Activated effector memory CD4-positive, alpha-beta T cell treated with Interleukin-2 at 50 U/mL for 16 hours (primary cell): ENCODE data around the gene GPR132.
"Not testable (repeated sequence)": the region's sequence is repeated elsewhere in the genome, so short reads cannot be mapped to it uniquely, and the experiment has no call there.

Source experiments
- DNase-seq: peaks from one replicate; pipeline ENCODE4 v3.0.0-alpha.2; 2020

Gene GPR132

GRCh38 chr14:105035616-105036015, 29.6 kb downstream of the GPR132 start:
- not testable (repeated sequence) for DNase-seq

GRCh38 chr14:105034315-105035039, 30.8 kb downstream of the GPR132 start:
- DNase-seq, result no peak

GRCh38 chr14:105033412-105033900, 31.8 kb downstream of the GPR132 start:
- DNase-seq, result not testable (repeated sequence)

DNA sequence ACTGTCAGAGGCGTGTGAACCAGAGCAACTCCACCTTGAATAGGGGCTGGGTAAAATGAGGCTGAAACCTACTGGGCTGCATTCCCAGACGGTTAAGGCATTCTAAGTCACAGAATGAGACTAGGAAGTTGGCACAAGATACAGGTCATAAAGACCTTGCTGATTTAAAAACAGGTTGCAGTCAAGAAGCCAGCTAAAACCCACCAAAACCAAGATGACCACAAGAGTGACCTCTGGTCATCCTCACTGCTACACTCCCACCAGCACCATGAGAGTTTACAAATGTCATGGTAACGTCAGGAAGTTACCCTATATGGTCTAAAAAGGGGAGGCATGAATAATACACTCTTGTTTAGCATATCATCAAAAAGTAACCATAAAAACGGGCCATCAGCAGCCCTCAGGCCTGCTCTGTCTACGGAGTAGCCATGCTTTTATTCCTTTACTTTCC, 32.8 kb downstream of the GPR132 start:
- DNase-seq, result not testable (repeated sequence)

- no peak for DNase-seq
These were observed 34.3 kb downstream of the GPR132 start for GRCh38 chr14:105030836-105031396.

DNA sequence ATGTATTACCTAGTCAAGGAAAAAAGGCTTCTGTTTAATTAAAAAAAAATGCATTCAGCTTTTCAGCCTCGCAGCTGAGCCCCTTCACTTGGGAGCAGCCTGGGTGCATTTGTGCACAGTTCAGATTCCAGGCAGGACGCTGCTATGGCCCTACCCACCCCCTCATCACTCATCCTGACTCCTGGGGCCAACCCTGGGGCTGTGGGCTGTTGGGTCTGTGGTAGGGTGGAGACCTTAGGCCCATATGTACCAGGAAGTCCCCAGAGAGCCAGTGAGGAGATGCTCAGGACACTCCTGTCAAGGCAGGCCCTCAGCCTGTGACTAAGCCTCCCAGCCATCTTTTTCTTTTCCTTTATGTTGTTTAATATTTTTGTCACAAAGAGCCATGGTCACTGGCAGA, 35.0 kb downstream of the GPR132 start:
- DNase-seq, result no peak

DNA sequence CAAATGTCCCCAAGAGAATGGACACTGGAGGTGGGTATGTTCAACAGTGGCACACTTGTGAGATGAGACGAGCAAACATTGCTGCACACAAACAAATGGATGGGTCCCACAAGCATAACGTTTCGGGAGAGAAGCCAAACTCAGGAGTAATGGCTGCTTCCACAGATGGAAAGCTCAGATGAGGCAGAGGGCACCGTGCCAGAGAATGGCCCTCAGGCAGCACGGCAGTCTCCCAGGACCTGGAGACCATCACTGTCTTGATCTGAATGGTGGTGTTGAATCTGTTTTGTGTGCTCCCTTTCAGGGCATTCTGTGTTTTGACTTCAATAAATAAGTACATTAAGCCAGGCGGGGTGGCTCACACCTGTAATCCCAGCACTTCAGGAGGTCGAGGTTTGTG, 35.8 kb downstream of the GPR132 start:
- DNase-seq, result no peak

GRCh38 chr14:105028251-105028927, 36.8 kb downstream of the GPR132 start:
- no peak for DNase-seq

GRCh38 chr14:105027718-105028117, 37.5 kb downstream of the GPR132 start:
- DNase-seq, result not testable (repeated sequence)

DNA sequence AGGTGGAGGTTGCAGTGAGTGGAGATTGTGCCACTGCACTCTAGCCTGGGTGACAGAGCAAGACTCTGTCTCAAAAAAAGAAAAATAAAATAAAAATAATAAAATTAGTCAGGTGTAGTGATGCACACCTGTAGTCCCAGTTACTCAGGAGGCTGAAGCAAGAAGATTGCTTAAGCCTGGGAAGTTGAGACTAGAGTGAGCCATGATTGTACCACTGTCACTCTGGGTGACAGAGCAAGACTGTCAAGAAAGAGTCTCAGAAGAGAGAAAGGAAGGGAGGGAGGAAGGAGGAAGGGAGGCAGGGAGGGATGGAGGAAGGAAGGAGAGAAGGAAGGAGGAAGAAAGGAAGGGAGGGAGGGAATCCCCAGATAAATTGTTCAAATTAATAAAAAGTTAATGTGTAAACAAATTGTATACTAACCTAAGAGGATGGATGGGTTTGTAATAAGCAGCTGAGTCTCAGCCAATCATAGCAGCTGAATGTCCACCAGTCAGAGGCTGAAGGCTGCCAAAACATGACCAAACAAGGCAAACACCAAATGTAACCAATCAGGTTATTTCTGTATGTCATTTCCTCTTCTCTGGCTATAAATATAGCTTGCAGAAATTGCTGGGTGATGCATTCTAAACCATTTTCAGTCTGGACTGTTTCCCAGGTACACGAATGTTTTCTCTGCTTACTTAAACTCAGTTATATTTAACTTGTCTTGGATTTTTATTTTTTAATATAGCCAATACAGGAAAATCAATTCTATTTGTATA, 38.2 kb downstream of the GPR132 start:
- no peak for DNase-seq

- DNase-seq, result no peak
These were observed 39.0 kb downstream of the GPR132 start for GRCh38 chr14:105026033-105026785.

- no peak for DNase-seq
These were observed 39.8 kb downstream of the GPR132 start for GRCh38 chr14:105025429-105025828.

GRCh38 chr14:105023791-105024480, 41.3 kb downstream of the GPR132 start:
- no peak for DNase-seq

GRCh38 chr14:105023144-105023543, 42.1 kb downstream of the GPR132 start:
- no peak for DNase-seq

- no peak for DNase-seq
These were observed 43.0 kb downstream of the GPR132 start for GRCh38 chr14:105022276-105022670.

GRCh38 chr14:105021656-105022275, 43.5 kb downstream of the GPR132 start:
- no peak for DNase-seq

GRCh38 chr14:105020815-105021655, 44.2 kb downstream of the GPR132 start, which contains the start of gene CDCA4:
Gene CDCA4, minus strand, starts transcription at chr14:105021083. Its CDS starts 9,154 bp downstream, at chr14:105011929.
- DNase-seq, result peak; percentile 99

DNA sequence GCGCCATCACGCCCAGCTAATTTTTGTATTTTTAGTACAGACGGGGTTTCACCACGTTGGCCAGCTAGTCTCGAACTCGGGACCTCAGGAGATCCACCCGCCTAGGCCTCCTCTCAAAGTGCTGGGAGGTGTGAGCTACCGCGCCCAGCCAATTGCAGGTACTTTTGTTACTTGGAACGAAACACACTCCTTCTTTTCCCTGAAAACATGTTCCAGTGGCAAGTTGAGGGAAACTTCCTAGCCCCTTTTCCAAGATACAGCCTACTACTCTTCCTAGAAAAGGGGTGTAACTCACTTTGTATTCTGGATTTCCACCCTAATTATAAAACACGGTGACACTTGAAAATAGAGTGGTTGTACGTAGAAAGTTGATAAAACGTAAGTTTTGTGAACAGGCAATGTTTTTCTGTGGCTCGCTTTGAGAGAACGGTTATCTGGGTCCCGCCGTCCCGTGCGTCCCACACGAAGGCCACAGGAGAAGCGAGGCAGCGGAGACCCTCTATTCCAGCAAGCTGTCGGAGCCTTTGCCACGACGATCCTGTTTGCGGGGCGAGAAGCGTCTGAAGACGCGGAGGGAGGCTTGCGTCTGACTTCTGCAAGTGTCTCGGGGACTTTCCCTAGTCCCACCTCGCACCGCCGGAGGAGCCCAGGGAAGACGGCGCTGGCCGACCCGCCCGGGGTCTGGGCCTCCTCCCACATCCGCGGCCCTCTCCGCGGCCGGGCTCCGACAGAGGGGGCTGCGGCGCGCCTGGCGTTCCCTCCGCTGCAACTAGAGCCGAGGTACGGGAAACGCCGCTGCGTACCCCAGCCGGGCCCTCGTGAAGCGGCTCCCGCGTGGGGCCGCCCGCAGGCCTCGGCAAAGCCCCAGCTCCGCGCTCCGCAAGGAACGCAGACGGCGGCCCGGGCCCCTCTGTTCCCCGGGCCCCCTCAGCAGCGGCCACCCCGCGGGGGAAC, 45.1 kb downstream of the GPR132 start:
- DNase-seq, result peak; percentile 52

DNA sequence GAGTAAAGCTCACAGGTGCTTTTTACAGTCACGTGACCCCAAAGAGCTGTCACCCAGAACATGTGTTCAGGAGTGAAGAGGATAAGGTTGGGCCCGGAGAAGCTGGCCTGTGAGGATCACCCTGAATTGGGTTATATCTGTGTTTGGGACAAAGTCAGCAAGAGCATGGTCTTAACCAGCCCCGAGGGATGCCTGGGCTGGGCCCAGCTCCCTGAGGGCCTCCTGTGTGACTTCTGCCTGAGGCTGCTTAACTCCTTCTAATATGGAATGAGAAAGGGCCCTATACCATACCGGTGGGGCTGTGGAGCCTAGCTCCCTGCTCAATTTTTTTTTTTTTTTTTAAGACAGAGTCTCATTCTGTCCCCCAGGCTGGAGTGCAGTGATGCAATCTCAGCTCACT, 46.8 kb downstream of the GPR132 start:
- DNase-seq, result no peak
